NCI-H69 (cell line): Measurements from ENCODE around the gene ZNF580.

Experiments
- DNase-seq: peaks from one replicate; lab custom pipeline; 2025; lab: John Stamatoyannopoulos, UW

Gene ZNF580

DNA sequence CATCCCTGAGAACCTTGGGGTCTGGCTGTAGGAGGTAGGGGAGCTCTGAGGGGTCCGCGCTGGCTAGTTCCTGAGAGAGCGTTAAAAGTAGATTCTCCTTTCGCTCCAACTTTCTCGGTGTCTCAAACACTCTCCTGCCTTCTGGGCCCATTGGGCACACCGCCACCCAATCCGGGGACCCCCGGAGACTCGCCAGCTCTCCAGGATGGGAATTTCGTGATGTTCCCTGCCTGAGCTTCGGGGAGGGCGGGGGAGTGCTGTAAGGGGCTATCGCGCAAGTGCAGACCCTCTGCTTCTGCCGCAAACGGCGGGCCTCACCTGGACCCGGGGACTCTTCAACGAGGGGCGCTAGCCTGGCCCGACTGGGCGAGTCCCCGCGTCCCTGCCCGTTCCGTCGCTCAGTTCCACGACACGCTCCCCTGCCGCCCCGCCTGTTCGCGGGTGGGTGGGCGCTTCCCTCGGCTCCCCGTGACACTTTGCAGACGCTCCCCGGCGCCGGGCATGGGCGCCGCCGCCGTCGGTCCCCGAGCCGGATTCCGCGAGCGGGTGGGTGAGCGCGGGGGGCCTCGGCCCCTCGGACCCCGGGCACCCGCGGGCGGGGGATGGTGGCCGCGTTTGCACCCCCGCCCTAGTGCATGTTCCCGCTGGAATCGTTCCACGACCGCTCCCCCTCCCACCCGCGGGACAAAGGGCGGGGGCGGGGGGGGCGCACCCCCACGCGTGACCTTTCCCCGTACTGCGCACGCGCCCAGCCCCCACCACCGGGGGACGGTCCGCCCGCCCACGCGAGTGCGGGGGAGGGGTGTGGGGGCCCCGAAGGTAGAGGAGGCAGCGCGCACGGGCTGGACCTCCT is 7.2 kb downstream of the ZNF580 start, which contains the start of gene CCDC106:
Gene CCDC106 (plus strand): TSS at position 481 of the 853 bp plus-strand sequence. CDS start 835 bp downstream, outside the sequence.
- DNase-seq = peak; percentile 91

GRCh38 chr19:55648585-55649267 is 7.9 kb downstream of the ZNF580 start:
- DNase-seq = no peak

DNA sequence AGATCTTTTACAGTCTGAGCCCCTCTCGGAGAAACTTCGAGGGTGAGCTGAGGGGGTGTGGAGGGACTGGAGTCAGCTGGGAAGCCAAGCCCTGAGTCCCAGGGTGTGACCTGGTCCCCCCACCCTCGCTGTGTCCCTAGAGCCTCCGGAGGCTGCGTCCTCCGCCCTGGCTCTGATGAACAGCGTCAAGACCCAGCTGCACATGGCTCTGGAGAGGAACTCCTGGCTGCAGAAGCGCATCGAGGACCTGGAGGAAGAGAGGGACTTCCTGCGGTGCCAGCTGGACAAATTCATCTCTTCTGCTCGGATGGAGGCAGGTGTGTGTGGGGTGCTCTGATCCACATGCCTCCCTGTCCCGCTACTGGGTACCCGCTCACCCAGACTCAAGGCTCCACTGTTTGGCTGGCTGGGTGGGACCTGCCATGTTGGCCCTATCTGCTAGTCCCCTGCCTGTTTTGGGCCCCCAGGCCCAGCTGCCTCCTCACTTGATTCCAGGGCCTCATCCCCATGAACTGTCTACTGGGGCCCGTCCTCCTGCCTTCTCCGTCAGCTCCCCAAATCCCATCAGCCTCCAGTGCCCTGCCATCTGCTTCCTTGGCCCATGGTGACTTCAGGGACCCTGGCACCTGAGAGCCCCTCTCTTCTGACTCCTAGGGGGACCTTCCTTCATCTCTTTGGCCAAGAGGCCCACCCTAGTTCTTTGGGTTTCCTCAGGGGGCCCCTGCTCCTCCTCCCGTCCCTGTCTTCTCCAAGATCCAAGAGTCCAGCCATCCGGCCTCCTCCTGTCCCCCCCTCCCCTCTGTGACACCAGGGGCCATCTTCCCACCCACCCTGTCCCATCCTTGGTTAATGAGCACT is 8.7 kb downstream of the ZNF580 start:
- DNase-seq = no peak

DNA sequence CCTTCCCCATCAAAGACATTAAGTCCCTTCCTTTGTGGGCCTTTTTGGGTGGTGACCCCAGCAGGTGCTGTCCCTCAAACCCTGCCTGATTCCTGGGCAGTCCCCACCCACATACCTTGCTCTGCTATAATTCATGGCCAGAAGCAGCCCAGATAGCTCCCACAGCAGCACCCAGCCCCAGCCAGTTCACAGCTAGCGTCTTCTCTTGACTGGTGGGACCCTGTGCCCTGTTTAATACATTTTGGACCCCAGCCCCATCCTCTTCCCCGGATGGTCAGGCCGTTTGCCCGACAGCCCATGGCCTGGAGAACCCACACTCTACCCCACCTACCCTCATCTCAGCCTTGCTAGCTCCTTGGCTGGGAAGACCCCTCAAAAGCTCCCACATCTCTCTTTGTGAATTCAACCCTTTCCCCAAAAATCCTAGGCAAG is 9.3 kb downstream of the ZNF580 start:
- DNase-seq = no peak

DNA sequence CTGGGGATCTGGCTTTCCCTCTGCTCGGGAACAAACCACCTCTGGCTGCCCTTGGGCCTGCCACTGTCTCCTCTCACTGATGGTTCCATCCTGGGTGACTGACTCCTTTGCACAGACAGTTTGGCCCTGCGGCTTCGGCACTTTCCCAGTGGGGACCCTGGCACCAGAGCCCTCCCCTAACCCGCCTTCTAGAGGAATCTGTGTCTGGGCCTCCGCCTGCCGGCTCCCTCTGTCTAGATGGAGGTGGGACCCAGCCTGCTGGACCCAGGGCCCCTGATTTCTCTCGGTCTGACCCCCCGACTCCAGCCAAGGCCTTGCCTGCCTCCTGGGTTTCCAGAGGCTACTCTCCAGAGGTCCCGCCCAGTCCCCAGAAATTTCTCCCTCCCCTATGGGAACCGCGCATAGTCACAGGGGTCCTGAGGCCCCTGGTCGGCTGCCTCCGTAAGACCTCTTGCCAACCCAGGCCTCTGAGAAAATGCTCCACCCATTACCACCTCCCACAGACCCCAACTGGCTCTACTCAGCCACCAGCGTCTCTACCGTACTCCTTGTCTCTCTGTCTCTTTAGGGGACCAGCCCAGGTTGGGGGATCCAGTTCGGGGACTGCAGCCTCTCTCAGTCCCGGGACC is 9.9 kb downstream of the ZNF580 start:
- DNase-seq = no peak

GRCh38 chr19:55651236-55651635 is 10.4 kb downstream of the ZNF580 start:
- no peak for DNase-seq

- no peak for DNase-seq
Observed at GRCh38 chr19:55652311-55653128, 11.7 kb downstream of the ZNF580 start.

- peak; percentile 99 for DNase-seq
Observed at GRCh38 chr19:55653651-55654322, 13.0 kb downstream of the ZNF580 start.

DNA sequence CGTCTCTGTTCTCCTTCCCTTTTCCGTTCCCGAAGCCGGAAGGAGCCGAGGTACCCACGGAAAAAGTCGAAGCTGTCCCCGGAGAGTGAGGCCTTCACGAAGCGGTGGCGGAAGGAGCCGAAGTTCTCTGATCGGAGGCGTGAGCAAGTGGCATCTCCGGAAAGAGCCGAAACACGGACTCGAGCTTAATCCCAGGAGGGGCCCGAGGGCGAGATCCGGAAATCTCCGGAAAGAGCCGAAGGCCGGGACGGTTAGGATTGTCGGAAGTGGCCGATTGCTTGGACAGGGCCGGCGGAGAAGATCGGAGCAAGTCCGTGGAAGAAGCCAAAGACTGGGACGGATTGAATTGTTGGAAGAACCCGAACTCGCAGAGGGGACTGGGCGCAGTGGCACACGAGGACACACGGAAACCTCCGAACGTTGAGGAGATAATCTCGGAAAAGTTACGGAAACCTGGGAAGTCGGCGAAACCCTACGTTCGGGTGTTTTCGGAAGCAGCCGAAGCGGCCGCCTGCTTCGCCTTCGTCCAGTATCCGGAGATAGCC is 13.6 kb downstream of the ZNF580 start:
- DNase-seq = peak; percentile 99

GRCh38 chr19:55654868-55655647 is 14.3 kb downstream of the ZNF580 start, which contains the start of gene U2AF2:
U2AF2 (plus strand) TSS chr19:55655035; CDS start chr19:55655105, 70 bp downstream.
- peak; percentile 96 for DNase-seq

GRCh38 chr19:55655648-55656040 is 14.8 kb downstream of the ZNF580 start:
- no peak for DNase-seq

DNA sequence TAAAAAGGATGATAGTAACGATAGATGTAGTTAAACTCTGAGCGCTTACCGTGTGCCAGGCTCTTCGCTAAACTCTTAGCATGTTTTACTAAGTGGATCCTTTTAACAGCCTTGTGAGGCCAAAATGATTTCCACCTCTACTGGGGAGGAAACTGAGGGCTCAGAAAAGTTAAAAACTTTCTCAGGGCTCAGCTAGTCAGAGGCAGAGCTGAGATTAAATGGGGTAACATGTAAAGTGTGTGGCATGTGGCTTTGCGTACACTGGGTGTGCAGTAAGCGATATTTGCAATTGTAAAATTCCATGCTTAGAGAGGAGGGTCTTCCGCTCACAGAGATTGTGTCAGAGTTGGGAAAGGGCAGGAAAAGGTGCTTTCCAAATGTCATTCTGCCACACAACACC is 15.8 kb downstream of the ZNF580 start:
- DNase-seq = no peak

DNA sequence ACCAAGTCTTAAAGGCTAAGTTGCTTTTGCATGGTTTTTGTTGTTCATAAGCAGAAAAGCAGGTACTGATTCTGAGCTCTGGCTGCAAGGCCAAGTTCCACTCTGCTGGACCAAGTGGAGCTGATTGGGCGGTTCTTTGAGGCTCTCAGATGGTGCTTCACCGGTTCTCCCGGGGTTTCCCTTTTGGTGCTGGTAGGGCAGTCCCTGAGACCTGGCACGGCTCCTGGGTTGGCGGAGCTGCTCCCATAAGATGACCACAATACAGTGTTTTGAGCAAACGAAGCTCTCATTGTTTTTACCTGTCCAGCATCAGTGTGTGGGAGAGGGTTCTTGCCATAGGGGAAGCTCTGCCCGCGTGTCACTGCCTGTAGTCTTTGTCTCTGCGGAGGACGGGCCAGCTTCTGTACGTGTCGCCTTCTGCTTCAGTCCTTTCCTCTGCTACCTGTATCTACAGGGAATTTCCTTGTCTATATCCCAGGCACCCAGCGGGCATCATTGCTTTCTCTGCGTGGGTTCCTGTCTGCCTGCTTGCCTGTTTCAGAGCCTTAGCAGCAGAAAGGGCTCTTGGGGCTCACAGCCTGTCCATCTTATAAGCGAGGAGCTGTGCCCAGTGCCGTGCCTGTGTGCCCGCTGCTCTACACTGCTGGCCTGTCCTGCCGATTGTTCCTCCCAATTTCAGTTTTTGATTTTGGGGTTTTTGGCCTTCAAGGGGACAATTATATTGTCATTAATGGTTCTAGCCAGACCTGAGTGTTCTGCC is 16.4 kb downstream of the ZNF580 start:
- no peak for DNase-seq

- DNase-seq = no peak
Observed at GRCh38 chr19:55658846-55659459, 18.2 kb downstream of the ZNF580 start.

DNA sequence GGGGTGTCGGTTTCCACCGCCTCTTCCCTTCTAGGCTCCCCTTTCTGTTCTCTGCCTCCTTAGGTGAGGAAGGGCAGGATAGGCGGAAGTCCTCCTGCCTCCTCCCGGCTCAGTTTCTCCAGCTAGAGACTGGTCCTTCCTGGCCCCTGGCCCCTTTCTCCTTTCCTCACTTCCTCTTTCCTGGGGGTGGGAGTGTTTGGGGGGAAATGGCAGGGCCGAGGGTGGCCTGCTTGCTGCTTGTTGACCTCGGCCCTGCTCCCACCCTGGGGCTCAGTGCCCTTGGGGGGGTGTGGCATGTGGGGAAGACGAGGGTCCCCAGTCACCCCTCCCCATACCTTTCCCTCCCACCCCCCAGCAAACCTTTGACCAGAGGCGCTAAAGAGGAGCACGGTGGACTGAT is 19.0 kb downstream of the ZNF580 start:
- no peak for DNase-seq

- no peak for DNase-seq
Observed at GRCh38 chr19:55660404-55660803, 19.6 kb downstream of the ZNF580 start.

DNA sequence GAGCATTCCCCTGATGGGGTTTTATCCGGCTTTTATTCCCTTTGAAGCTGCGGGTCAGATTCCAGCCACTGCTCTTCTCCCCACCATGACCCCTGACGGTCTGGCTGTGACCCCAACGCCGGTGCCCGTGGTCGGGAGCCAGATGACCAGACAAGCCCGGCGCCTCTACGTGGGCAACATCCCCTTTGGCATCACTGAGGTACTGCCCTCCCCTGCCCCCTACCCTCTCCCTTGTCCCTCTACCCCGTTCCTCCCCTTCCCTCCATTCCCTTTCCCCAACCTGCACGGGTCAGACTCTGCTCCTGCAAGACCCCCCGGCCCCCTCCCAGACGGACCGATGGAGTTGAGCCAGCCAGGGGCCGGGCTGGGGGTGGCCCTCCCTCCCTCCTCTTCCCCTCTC is 20.2 kb downstream of the ZNF580 start:
- DNase-seq = no peak

DNA sequence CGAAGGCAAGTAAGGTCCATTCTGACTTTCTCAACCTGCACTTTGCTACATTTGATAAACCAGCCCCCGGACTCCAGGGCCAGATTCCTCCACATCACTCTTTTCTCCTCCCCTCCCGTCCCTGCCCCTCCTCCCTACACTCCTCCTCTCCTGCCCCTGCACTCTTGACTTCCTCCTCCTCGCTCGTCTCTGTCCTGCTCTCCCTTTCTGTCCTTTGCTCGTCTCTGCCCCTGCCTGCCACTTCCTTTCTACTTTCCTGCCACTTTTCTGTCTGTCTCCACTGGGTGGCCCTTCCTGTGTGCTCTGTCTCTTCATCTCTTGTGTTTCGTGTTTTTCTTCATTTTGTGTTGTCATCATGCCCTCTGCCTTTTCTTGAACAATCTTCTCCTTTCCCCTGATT is 21.0 kb downstream of the ZNF580 start:
- DNase-seq = no peak
